PFSK-1 (cell line): ENCODE data around the gene NDST3.

Source experiments
- FOXP2 ChIP-seq: optimal IDR thresholded peaks from 2 replicates; pipeline ENCODE3; 2011; ENCODE audit warnings: borderline replicate concordance, control low read depth, inconsistent platforms; ENCODE audit not compliant: insufficient read depth; ENCODE audit errors: extremely low read length, extremely low read depth
- POLR2AphosphoS5 ChIP-seq: IDR thresholded peaks from 2 replicates; pipeline ENCODE4 v1.6.1; 2012; ENCODE audit warnings: low read depth, mild to moderate bottlenecking, control low read depth, low read length, moderate library complexity
- REST ChIP-seq, 2 experiments: IDR thresholded peaks; 2 replicates each; pipeline versions ENCODE4 v1.6.1 to v1.8.0; 2011 to 2012; ENCODE audit warnings: low read depth in 2 of 2, low read length in 2 of 2, control low read depth in 1 of 2, inconsistent platforms in 1 of 2, mild to moderate bottlenecking in 1 of 2, moderate library complexity in 1 of 2; ENCODE audit not compliant: insufficient read depth in 1 of 2
- SIN3A ChIP-seq: IDR thresholded peaks from 2 replicates; pipeline ENCODE4 v1.6.1; 2012; ENCODE audit warnings: mild to moderate bottlenecking, low read length, moderate library complexity, borderline replicate concordance; ENCODE audit not compliant: insufficient read depth
- TAF1 ChIP-seq: IDR thresholded peaks from 2 replicates; pipeline ENCODE4 v1.6.1; 2012; ENCODE audit warnings: low read length, control low read depth, borderline replicate concordance; ENCODE audit not compliant: insufficient read depth

NDST3 gene

DNA sequence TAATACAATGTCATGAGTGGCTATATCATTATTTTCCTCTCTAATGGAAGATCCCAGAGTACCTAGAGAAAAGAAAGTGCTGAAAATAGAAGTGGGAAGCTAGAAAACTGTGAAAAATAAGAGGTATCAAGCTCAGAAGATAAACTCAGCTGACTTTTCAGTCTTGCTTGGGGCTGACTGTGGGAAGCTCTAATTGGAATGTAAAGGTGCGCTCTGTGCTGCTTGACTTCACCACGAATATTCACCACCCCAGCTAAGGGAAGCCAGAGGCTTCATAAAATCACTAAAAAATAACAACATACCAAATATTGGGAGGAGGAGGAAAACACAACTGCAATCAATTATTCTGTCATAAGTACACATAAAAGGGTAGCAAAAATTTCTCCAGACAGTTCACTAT, 25.1 kb downstream of the NDST3 start:
- no peak for TF ChIP-seq SIN3A
- TF ChIP-seq POLR2AphosphoS5: no peak
- no peak for TF ChIP-seq FOXP2
- no peak for TF ChIP-seq TAF1
- no peak for TF ChIP-seq REST (IDR thresholded peaks at IDR 0.05; ENCODE audit: insufficient read depth in 1 of 2, low read depth in 2 of 2, low read length in 2 of 2)

GRCh38 chr4:118076958-118077766, 42.9 kb downstream of the NDST3 start:
- no peak for TF ChIP-seq FOXP2
- TF ChIP-seq REST (IDR thresholded peaks at IDR 0.05; ENCODE audit: insufficient read depth in 1 of 2, low read depth in 2 of 2, low read length in 2 of 2): no peak
- no peak for TF ChIP-seq SIN3A
- TF ChIP-seq POLR2AphosphoS5: no peak

GRCh38 chr4:118077767-118078105, 43.5 kb downstream of the NDST3 start:
- no peak for TF ChIP-seq FOXP2
- no peak for TF ChIP-seq REST (IDR thresholded peaks at IDR 0.05; ENCODE audit: insufficient read depth in 1 of 2, low read depth in 2 of 2, low read length in 2 of 2)
- TF ChIP-seq TAF1: no peak
- no peak for TF ChIP-seq SIN3A
- TF ChIP-seq POLR2AphosphoS5: no peak

DNA sequence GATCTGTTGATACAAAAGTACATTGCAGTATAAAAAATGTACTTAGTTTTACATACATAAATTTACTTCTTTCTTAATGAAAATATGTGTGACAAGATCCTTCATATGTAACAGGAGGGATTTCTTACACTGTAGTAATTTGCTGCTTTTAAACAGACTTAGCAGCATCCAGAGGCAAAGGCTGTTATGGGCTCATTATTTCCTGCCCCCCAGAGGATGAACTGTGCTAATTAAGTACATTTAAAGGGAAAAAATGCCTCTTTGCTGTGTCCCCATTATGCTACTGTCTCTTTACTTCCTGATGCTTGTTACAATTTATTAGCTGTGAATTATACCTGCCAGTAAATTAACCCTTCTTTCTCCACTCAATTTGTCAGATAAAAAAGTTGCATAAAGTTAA, 47.1 kb downstream of the NDST3 start:
- no peak for TF ChIP-seq SIN3A
- no peak for TF ChIP-seq REST (IDR thresholded peaks at IDR 0.05; ENCODE audit: insufficient read depth in 1 of 2, low read depth in 2 of 2, low read length in 2 of 2)
- no peak for TF ChIP-seq POLR2AphosphoS5
- no peak for TF ChIP-seq TAF1
- TF ChIP-seq FOXP2: no peak
